Brain microvascular endothelial cell (primary cell): ENCODE measurements around the gene DPYD.

Experiments
- DNase-seq: peaks from one replicate; pipeline ENCODE4 v3.0.0-alpha.2; 2020
- H3K27ac ChIP-seq: fragments of 250-450 bp; sonication (Bioruptor Pico); 2 replicates; pipeline ENCODE4 v1.5.1; 2020; ENCODE audit warnings: mild to moderate bottlenecking, moderate library complexity
- H3K27me3 ChIP-seq: fragments of 250-450 bp; sonication (Bioruptor Pico); replicated peaks from 2 replicates; pipeline ENCODE4 v1.5.1; 2020; ENCODE audit warnings: mild to moderate bottlenecking
- H3K36me3 ChIP-seq: fragments of 250-450 bp; sonication (Bioruptor Pico); replicated peaks from 2 replicates; pipeline ENCODE4 v1.5.1; 2020; ENCODE audit warnings: mild to moderate bottlenecking
- H3K4me3 ChIP-seq: 2 replicates; pipeline ENCODE4 v1.5.1; 2011; ENCODE audit warnings: low read depth, mild to moderate bottlenecking, control low read depth, low read length, moderate library complexity
- in situ Hi-C: cut with HindIII; loops from 2 replicates; pipeline ENCODE4 v1.10.0; 2017; ENCODE audit warnings: low sequenced_read_pairs, low pct_ligation_motif_present
- TF ChIP-seq, protein P1 (sequence below): IDR thresholded peaks from 2 replicates; pipeline ENCODE4 v1.5.1; 2011; ENCODE audit warnings: low read depth, mild to moderate bottlenecking, moderate library complexity, low read length, control low read depth, inconsistent platforms; ENCODE audit errors: missing control alignments

DPYD gene

DNA sequence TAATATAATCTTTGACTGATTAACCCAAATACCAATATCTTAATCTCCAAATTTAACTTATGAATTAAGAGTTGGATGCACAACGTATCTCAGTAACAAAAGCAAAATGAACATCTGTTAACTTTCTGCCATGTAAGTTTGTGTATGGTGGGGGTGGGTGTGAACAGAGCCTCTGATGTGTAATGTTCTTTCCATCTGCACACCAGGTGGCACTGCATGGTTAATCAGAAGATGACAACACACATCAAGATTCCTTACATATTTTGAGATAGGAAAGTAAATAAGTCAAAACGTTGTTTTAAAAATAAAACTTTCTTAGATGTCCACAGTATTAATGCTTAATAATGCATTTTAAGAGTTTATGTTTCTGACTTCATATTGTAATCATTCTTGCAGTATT is 251.9 kb downstream of the DPYD start:
- H3K4me3 ChIP-seq, result no peak overlapping the region
- peak; percentile 38 for DNase-seq
- TF ChIP-seq, protein P1, sequence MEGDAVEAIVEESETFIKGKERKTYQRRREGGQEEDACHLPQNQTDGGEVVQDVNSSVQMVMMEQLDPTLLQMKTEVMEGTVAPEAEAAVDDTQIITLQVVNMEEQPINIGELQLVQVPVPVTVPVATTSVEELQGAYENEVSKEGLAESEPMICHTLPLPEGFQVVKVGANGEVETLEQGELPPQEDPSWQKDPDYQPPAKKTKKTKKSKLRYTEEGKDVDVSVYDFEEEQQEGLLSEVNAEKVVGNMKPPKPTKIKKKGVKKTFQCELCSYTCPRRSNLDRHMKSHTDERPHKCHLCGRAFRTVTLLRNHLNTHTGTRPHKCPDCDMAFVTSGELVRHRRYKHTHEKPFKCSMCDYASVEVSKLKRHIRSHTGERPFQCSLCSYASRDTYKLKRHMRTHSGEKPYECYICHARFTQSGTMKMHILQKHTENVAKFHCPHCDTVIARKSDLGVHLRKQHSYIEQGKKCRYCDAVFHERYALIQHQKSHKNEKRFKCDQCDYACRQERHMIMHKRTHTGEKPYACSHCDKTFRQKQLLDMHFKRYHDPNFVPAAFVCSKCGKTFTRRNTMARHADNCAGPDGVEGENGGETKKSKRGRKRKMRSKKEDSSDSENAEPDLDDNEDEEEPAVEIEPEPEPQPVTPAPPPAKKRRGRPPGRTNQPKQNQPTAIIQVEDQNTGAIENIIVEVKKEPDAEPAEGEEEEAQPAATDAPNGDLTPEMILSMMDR, result peak; percentile 49
- no peaks in the 10 kb centered on the region for H3K36me3 ChIP-seq
- H3K27me3 ChIP-seq, result no peaks in the 10 kb centered on the region
- H3K27ac ChIP-seq, result no peak overlapping the region
- in situ Hi-C loops, result no loop called here

DNA sequence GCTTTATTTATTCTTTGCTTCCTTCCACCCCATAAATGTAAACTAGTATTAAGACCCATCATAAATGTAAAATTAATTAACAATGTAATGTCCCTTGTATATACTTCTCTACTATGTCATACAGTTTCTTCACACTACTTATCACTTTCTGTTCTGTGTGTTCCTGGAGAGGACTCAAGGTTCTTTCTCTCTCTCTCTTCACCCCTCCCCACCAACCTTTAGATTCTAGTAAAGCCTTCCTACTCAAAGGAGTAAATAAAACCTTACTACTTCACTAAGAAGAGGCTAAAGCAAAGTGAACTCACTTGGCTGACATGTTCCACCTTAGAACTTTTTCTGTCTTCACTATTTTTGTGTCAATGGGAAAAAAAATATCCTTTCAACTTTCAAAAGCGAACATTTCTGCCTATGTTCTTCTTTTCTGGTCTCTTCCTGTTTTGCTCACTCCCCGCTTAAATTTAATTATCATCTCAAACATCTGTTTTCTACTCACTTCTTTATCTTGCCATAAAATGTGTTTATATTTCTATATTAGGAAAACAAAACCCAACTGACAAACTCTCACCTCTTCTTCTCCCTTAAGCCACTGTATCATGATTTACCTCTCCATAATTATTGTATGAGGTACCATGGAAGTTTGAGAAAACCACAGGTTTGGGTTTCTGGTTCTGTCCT is 260.3 kb downstream of the DPYD start:
- no peaks in the 10 kb centered on the region for H3K36me3 ChIP-seq
- no peaks in the 10 kb centered on the region for H3K27me3 ChIP-seq
- no peak overlapping the region for H3K27ac ChIP-seq
- in situ Hi-C loops, result no loop called here
- TF ChIP-seq, protein P1, result no peak
- no peak for DNase-seq
- no peak overlapping the region for H3K4me3 ChIP-seq

DNA sequence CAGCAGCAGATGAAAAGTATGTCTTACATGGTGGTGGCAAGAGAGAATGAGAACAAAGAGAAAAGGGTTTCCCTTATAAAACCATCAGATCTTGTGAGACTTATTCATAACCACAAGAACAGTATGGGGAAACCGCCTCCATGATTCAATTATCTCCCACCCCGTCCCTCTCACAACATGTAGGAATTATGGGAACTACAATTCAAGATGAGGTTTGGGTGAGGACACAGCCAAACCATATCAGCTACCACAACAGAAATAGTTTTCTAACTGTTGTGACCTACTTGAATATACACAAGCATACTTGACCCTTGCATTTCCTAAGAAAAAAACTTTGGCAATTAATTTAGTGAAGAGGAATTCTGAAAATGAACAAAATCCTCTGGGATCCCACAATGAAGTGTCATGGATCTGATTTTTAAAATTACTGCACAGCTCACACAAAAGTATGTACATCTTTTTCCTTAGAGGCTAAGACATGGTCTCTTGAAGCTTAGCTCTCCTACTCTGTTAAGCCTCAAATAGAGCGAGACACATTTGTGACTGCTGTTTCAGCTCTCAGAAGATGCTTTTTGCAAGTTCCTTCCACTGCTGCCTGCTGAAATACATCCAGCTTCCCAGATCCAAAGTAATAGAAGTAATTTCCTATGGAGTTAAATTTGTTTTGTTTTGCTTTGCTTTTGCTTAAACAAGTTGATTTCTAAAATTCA is 265.8 kb downstream of the DPYD start:
- no peaks in the 10 kb centered on the region for H3K27me3 ChIP-seq
- H3K36me3 ChIP-seq, result no peaks in the 10 kb centered on the region
- in situ Hi-C loops, result no loop called here
- TF ChIP-seq, protein P1, result no peak
- no peak overlapping the region for H3K4me3 ChIP-seq
- H3K27ac ChIP-seq, result no peak overlapping the region
- no peak for DNase-seq

DNA sequence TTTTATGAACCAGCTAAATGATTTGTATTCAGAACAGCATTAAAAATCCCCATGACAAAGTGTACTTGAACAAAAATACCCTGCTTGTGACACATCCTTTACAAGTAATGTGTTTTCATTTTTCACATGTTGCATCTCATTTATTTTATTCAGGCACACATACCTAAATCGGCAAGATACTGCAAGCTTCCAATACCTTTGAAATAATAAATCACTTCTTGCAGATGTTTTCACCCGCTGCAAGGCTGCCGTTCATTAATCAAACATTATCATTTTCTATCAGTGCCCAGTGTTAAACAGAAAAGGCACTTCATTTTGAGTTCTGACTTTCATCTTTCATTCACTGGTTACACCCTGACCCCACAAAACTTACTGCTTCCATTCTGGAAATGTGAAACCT is 269.6 kb downstream of the DPYD start:
- Histone ChIP-seq H3K36me3 (no peaks in the 10 kb centered on the region), H3K4me3 (no peak overlapping the region), H3K27ac (no peak overlapping the region), H3K27me3 (no peaks in the 10 kb centered on the region)
- in situ Hi-C loops, result no loop called here
- no peak for DNase-seq
- TF ChIP-seq, protein P1, result no peak

DNA sequence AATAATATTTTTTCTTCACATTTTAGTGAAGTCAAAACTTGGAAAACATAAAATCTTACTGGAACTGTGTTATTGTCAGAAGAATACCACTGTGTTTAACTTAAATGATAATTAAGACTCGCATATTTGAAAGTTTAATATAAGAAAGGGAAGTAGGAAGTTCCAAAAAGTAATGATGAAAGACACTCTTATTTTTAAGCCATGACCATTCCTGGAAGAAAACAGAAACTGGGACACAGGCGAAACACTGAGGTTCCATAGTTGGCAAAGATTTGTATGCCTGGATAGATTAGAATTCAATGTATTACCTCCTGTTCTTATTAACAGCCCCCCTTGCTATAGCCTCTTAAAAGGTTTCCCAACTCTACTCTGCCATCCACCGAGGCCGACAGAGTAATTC is 271.2 kb downstream of the DPYD start:
- TF ChIP-seq, protein P1, result no peak
- Histone ChIP-seq H3K36me3 (no peaks in the 10 kb centered on the region), H3K4me3 (no peak overlapping the region), H3K27me3 (no peaks in the 10 kb centered on the region), H3K27ac (no peak overlapping the region)
- in situ Hi-C loops, result no loop called here
- DNase-seq, result no peak
